Activated CD4-positive, alpha-beta T cell treated with anti-CD3 and anti-CD28 coated beads, Interleukin-10, Interleukin-2, amounts not matched to agents 100 ng/mL and 50 ng/mL, durations not matched to agents 16 hours and 8 hours (primary cell): Measurements from ENCODE around the gene FRYL.
"Not testable (repeated sequence)": the region's sequence is repeated elsewhere in the genome, so short reads cannot be mapped to it uniquely, and the experiment has no call there.

Experiments used
- DNase-seq: peaks from one replicate; pipeline ENCODE4 v3.0.0-alpha.2; 2020

The FRYL gene

GRCh38 chr4:48483006-48483776 lies 296.9 kb downstream of the FRYL start, which contains the start of gene SLC10A4:
SLC10A4 (plus strand) TSS chr4:48483343; CDS start chr4:48483562, 219 bp downstream.
- DNase-seq = no peak

GRCh38 chr4:48481581-48481980 lies 298.5 kb downstream of the FRYL start:
- DNase-seq = no peak

GRCh38 chr4:48478273-48478672 lies 301.8 kb downstream of the FRYL start:
- no peak for DNase-seq

- no peak for DNase-seq
Observed at GRCh38 chr4:48475770-48476169, 304.3 kb downstream of the FRYL start.

- no peak for DNase-seq
Observed at GRCh38 chr4:48472794-48473193, 307.3 kb downstream of the FRYL start.

- peak; percentile 34 for DNase-seq
Observed at GRCh38 chr4:48470570-48470969, 309.5 kb downstream of the FRYL start.

GRCh38 chr4:48470137-48470536 lies 309.9 kb downstream of the FRYL start:
- no peak for DNase-seq

GRCh38 chr4:48467891-48468290 lies 312.2 kb downstream of the FRYL start:
- DNase-seq = no peak

- no peak for DNase-seq
Observed at GRCh38 chr4:48467442-48467841, 312.6 kb downstream of the FRYL start.

GRCh38 chr4:48462363-48462762 lies 317.7 kb downstream of the FRYL start:
- no peak for DNase-seq

- no peak for DNase-seq
Observed at GRCh38 chr4:48461000-48461399, 319.1 kb downstream of the FRYL start.

GRCh38 chr4:48454591-48454990 lies 325.5 kb downstream of the FRYL start:
- no peak for DNase-seq

- not testable (repeated sequence) for DNase-seq
Observed at GRCh38 chr4:48451656-48452055, 328.4 kb downstream of the FRYL start.

- no peak for DNase-seq
Observed at GRCh38 chr4:48450740-48451139, 329.3 kb downstream of the FRYL start.

- DNase-seq = no peak
Observed at GRCh38 chr4:48449151-48449550, 330.9 kb downstream of the FRYL start.
